PC-3 (cell line): ENCODE measurements around the gene CDK19.

Source experiments
- EZH2 ChIP-seq: fragments of 300-600 bp; sonication (generic); IDR thresholded peaks from one replicate; pipeline ENCODE4 v1.6.1; 2017; ENCODE audit warnings: antibody characterized with exemption, mild to moderate bottlenecking, low read length; ENCODE audit not compliant: unreplicated experiment
- TF ChIP-seq, protein P1 (sequence below): fragments of 300-600 bp; sonication (generic); conservative IDR thresholded peaks from 2 replicates; pipeline ENCODE4 v1.5.1; 2017; ENCODE audit warnings: antibody characterized with exemption, low read depth, mild to moderate bottlenecking, low read length

DNA sequence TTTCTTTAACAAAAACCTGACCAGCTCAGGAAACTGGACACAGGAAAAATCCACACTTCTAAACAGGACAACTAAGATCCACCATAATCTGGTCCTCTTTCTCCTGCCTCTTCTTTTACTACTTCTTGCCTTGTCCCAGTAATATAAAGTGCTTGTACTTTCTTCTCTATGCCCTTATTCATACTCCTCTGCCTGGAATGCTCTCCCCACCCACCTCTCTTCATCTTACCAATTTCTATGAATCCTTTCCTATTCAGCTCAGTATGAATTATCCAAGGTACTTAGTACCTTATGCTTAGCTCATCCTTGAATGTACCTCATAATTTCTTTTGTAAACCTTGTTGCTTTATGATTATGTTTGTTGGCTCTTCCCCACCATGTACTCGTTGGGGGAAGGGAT lies 159.4 kb downstream of the CDK19 start:
- TF ChIP-seq, protein P1, sequence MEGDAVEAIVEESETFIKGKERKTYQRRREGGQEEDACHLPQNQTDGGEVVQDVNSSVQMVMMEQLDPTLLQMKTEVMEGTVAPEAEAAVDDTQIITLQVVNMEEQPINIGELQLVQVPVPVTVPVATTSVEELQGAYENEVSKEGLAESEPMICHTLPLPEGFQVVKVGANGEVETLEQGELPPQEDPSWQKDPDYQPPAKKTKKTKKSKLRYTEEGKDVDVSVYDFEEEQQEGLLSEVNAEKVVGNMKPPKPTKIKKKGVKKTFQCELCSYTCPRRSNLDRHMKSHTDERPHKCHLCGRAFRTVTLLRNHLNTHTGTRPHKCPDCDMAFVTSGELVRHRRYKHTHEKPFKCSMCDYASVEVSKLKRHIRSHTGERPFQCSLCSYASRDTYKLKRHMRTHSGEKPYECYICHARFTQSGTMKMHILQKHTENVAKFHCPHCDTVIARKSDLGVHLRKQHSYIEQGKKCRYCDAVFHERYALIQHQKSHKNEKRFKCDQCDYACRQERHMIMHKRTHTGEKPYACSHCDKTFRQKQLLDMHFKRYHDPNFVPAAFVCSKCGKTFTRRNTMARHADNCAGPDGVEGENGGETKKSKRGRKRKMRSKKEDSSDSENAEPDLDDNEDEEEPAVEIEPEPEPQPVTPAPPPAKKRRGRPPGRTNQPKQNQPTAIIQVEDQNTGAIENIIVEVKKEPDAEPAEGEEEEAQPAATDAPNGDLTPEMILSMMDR = no peak
- TF ChIP-seq EZH2 = no peak
